Panc1 (cell line): ENCODE results near the gene SHKBP1.

Source experiments
- CTCF ChIP-seq: fragments of 450-650 bp; IDR thresholded peaks from 2 replicates; pipeline ENCODE4 v1.5.1; 2017; ENCODE audit warnings: mild to moderate bottlenecking
- POLR2AphosphoS5 ChIP-seq: IDR thresholded peaks from 2 replicates; pipeline ENCODE4 v1.6.1; 2012; ENCODE audit warnings: mild to moderate bottlenecking, low read depth, low read length, moderate library complexity

GRCh38 chr19:40543029-40543597 is 33.6 kb upstream of the SHKBP1 start:
- TF ChIP-seq CTCF (no peak), POLR2AphosphoS5 (no peak)
